HepG2 (cell line): ENCODE results near the gene URAD. TPM values are rescaled to one million over a fixed set of nuclear protein-coding genes. Genes with fewer than 3 reads are reported as not detected.

Source experiments
- AHDC1 ChIP-seq: sonication (generic); formaldehyde crosslinking; IDR thresholded peaks from 2 replicates; pipeline ENCODE4 v1.5.1; 2020; ENCODE audit warnings: mild to moderate bottlenecking, missing genetic modification reagents, borderline replicate concordance
- EED ChIP-seq: sonication (generic); formaldehyde crosslinking; IDR thresholded peaks from 2 replicates; pipeline ENCODE4 v1.5.0; 2020; ENCODE audit warnings: mild to moderate bottlenecking, missing genetic modification reagents
- ERF ChIP-seq: IDR thresholded peaks from 2 replicates; pipeline ENCODE4 v1.6.1; 2018; ENCODE audit warnings: missing biosample characterization, missing genetic modification reagents
- GABPB1 ChIP-seq: IDR thresholded peaks from 2 replicates; pipeline ENCODE4 v1.6.1; 2016; ENCODE audit warnings: mild to moderate bottlenecking, missing genetic modification reagents, moderate library complexity, missing compliant biosample characterization
- HIVEP1 ChIP-seq: sonication (generic); formaldehyde crosslinking; IDR thresholded peaks from 2 replicates; pipeline ENCODE4 v1.4.0; 2020; ENCODE audit warnings: mild to moderate bottlenecking, missing genetic modification reagents
- MED8 ChIP-seq: sonication (generic); formaldehyde crosslinking; IDR thresholded peaks from 2 replicates; pipeline ENCODE4 v1.8.1; 2023; ENCODE audit warnings: mild to moderate bottlenecking, missing genetic modification reagents; ENCODE audit not compliant: insufficient replicate concordance
- PAWR ChIP-seq: sonication (generic); formaldehyde crosslinking; IDR thresholded peaks from 2 replicates; pipeline ENCODE4 v1.4.0; 2020; ENCODE audit warnings: missing genetic modification reagents, mild to moderate bottlenecking, borderline replicate concordance
- SIX4 ChIP-seq: sonication (generic); formaldehyde crosslinking; IDR thresholded peaks from 2 replicates; pipeline ENCODE4 v1.4.0; 2020; ENCODE audit warnings: missing genetic modification reagents
- THYN1 ChIP-seq: sonication (generic); formaldehyde crosslinking; IDR thresholded peaks from 2 replicates; pipeline ENCODE4 v1.8.1; 2023; ENCODE audit warnings: low read depth, mild to moderate bottlenecking, moderate library complexity, missing genetic modification reagents, borderline replicate concordance
- ZBTB4 ChIP-seq: sonication (generic); formaldehyde crosslinking; IDR thresholded peaks from 2 replicates; pipeline ENCODE4 v1.4.0; 2020; ENCODE audit warnings: missing genetic modification reagents, mild to moderate bottlenecking, borderline replicate concordance
- ZBTB7A ChIP-seq: sonication (generic); formaldehyde crosslinking; IDR thresholded peaks from 2 replicates; pipeline ENCODE4 v1.8.0; 2022; ENCODE audit warnings: mild to moderate bottlenecking, missing genetic modification reagents
- ZNF160 ChIP-seq: sonication (generic); formaldehyde crosslinking; IDR thresholded peaks from 2 replicates; pipeline ENCODE4 v1.8.0; 2022; ENCODE audit warnings: mild to moderate bottlenecking, inconsistent platforms, missing genetic modification reagents
- ZNF18 ChIP-seq: sonication (generic); formaldehyde crosslinking; IDR thresholded peaks from 2 replicates; pipeline ENCODE4 v1.8.0; 2022; ENCODE audit warnings: mild to moderate bottlenecking, missing genetic modification reagents; ENCODE audit not compliant: insufficient replicate concordance
- ZNF513 ChIP-seq: sonication (generic); formaldehyde crosslinking; conservative IDR thresholded peaks from 2 replicates; pipeline ENCODE4 v1.5.0; 2020; ENCODE audit warnings: missing genetic modification reagents
- polyA plus RNA-seq, 8 experiments: library from polyadenylated mRNA; depleted of rRNA in 3 of 8; stranded (reverse) in 7 of 8; unstranded in 1 of 8; fragments of >200 nt; fragmentation: Illumina TruSeq in 4 of 8; extraction: Trizol in 4 of 8; gene quantifications; 2 replicates each; pipeline versions ENCODE4 v1.2.1 to v1.2.3, GENCODE V29; 2011 to 2016; ENCODE audit warnings: low read depth in 4 of 8, missing spikeins in 1 of 8, mixed read lengths in 1 of 8; ENCODE audit not compliant: insufficient read depth in 1 of 8
- total RNA-seq, 5 experiments: library from RNA; depleted of rRNA; stranded (reverse); fragments of >200 nt; fragmentation: Illumina TruSeq; extraction: Trizol; gene quantifications; 2 replicates each; pipeline ENCODE4 v1.2.3, GENCODE V29; 2016; ENCODE audit warnings: low read depth in 1 of 5

URAD gene
- total and polyA plus RNA-seq, 2 of the 13 experiments (the other 11 are each of a cell fraction or from before 2014, with no cell fraction given), result not detected

DNA sequence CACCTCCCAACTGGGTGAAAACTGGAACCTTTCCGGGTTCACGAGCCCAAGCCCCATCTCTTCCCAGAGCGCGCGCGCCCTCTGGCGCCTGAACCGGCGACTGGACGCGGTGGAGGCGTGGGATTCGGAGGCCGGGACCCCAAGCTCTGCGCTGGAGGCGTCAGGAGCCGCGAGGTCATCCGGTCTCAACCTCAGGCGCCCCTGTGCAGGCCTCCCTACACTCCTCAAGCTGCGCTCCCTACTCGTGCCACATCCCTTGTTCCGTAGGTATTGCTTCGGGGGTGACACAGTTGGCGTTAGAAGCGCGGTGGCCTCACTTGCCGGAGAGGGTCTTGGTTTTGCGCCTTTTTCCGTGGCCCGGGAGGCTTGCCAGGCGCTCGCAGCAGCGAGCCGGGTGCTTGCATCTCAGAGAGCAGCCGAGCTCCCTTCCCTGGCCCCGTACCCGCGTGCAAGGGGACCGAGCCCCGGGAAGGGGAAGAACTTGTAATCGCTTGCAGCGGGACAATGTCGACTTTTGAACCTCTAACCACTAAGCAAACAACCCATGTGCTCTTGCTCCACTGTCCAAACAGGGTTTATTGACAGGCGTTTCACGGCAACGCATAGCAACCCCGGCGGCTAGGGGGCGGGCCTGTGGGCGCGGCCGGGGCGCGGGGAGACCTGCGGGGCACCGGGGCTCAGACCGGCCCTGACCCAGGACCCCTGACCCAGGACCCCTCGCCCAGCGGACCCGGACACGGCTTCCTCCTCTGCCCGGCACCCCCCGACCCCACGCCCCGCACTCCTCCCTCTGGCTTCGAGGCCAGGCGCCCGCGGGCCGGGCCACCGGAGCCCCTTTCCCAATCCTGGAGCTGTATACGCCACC lies 27.9 kb downstream of the URAD start (continued):
- TF ChIP-seq AHDC1 (peak; percentile 84), SIX4 (no peak), EED (CRISPR knock-in tag) (0 out of 2 replicates have a peak, but pooled peaks have one; percentile 56), ZNF513 (CRISPR knock-in tag) (no peak), ZNF18 (CRISPR knock-in tag) (no peak), ZBTB4 (peak; percentile 94; the same call in 1 of the 2 replicates), GABPB1 (CRISPR knock-in tag) (peak; percentile 70), PAWR (CRISPR knock-in tag) (0 out of 2 replicates have a peak, but pooled peaks have one; percentile 28), ZNF160 (CRISPR knock-in tag) (peak; percentile 50; the same call in 1 of the 2 replicates), ERF (peak; percentile 50; the same call in 1 of the 2 replicates), THYN1 (CRISPR knock-in tag) (no peak), MED8 (no peak), ZBTB7A (CRISPR knock-in tag) (peak; percentile 71), HIVEP1 (peak; percentile 80; the same call in 1 of the 2 replicates)
